ENCODE results near the gene DMD.
"Not testable (repeated sequence)": the region's sequence is repeated elsewhere in the genome, so short reads cannot be mapped to it uniquely, and the experiment has no call there.

The DMD gene

DNA sequence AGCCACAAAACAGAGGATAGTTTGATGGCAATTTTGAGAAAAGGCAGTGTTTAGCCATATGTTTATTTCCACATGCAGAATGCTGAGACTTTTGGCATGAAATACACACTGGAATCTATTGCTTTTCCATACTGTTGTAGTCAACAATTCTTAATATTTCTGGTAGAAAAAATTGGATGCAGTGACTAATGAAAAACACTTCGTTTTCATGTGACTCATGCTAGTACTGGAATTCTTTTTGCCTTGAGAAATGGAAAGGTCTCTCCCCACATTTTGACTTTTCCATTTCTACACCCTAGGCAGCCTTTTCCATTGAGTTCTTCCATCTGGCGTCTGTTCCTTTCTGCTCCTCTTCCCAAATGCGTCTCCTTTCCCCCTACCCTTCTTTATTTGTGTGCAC lies 1714.3 kb downstream of the DMD start:
- H3K27ac ChIP-seq, result no peak overlapping the region

DNA sequence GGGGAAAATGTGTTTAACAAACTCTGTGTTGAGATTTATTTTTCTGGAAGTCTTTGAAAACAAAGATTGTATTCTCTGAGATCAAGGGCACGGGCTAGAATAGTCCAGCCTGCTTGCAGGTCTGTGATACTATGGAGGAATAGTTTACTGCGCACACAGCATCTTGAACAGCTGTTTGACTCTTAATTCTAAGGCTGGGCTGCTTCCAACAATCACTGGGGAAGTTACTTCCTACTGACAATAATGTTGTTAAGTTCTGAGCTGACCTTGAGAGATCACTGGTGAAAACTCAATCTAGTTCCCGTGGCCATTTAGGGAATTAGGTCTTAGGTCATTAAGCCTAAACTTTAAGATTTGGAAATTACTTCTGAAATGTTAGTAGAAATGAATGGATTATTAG lies 1723.4 kb downstream of the DMD start:
- TF ChIP-seq, protein P1, sequence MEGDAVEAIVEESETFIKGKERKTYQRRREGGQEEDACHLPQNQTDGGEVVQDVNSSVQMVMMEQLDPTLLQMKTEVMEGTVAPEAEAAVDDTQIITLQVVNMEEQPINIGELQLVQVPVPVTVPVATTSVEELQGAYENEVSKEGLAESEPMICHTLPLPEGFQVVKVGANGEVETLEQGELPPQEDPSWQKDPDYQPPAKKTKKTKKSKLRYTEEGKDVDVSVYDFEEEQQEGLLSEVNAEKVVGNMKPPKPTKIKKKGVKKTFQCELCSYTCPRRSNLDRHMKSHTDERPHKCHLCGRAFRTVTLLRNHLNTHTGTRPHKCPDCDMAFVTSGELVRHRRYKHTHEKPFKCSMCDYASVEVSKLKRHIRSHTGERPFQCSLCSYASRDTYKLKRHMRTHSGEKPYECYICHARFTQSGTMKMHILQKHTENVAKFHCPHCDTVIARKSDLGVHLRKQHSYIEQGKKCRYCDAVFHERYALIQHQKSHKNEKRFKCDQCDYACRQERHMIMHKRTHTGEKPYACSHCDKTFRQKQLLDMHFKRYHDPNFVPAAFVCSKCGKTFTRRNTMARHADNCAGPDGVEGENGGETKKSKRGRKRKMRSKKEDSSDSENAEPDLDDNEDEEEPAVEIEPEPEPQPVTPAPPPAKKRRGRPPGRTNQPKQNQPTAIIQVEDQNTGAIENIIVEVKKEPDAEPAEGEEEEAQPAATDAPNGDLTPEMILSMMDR (conservative IDR thresholded peaks at IDR 0.05), result no peak
- no peak for TF ChIP-seq ZFX (IDR thresholded peaks at IDR 0.05)
- no peak overlapping the region for H3K27ac ChIP-seq

More for the DNA sequence above, 1714.3 kb downstream of the DMD start:
- no peak for TF ChIP-seq ZFX (IDR thresholded peaks at IDR 0.05)

DNA sequence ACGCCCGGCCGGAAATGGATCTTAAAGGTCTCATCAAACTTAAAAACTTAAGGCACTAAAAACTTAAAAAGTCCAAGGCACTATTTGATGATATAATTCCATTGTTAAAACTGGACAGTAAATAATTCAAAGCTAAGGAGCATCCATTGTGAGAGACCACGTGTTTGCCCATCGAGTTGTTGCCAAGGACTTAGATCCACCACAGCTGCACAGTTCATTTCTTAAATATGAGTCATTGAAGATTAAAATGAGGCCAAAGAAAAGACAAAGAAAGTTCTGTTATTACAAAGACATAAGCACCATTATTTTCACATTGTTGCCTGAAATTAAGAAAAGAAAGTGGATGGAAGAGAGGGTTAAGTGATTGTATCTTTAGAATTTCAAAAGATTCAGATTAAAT lies 1728.0 kb downstream of the DMD start:
- TF ChIP-seq, protein P1 (conservative IDR thresholded peaks at IDR 0.05), result no peak
- no peak for TF ChIP-seq ZFX (IDR thresholded peaks at IDR 0.05)
- no peak overlapping the region for H3K27ac ChIP-seq

DNA sequence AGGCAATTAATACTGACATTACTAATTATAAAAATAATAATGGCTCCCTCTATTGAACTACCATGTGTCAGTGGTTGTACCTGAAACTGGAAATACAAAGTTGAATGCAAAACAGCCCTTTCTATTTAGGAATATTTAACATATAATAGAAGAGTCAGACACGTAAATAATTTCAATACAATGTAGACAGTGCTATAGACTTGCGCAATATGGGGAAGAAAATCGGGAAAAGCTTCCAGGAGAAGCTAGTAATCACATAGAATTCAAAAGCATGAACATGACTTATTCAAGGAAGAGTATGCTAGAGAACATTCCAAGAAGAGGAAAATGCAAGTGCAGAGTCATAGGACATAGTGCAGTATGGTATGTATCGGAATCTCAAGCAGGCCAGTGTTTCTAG lies 1730.7 kb downstream of the DMD start:
- TF ChIP-seq, protein P1 (conservative IDR thresholded peaks at IDR 0.05), result no peak
- TF ChIP-seq ZFX (IDR thresholded peaks at IDR 0.05), result no peak
- no peak overlapping the region for H3K27ac ChIP-seq

DNA sequence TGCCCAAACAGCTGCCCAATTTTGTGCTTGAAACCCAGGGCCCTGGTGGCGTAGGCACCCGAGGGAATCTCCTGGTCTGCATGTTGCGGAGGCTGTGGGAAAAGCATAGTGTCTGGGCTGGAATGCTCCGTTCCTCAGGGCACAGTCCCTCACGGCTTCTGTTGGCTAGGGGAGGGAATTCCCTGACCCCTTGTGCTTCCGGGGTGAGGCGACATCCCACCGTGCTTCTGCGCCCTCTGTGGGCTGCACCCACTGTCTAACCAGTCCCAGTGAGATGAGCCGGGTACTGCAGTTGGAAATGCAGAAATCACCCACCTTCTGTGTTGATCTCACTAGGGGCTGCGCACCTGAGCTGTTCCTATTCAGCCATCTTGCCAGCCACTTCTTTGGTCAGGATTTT lies 1740.1 kb downstream of the DMD start:
- TF ChIP-seq ZFX (IDR thresholded peaks at IDR 0.05), result no peak
- TF ChIP-seq, protein P1 (conservative IDR thresholded peaks at IDR 0.05), result no peak
- H3K27ac ChIP-seq, result no peak overlapping the region

DNA sequence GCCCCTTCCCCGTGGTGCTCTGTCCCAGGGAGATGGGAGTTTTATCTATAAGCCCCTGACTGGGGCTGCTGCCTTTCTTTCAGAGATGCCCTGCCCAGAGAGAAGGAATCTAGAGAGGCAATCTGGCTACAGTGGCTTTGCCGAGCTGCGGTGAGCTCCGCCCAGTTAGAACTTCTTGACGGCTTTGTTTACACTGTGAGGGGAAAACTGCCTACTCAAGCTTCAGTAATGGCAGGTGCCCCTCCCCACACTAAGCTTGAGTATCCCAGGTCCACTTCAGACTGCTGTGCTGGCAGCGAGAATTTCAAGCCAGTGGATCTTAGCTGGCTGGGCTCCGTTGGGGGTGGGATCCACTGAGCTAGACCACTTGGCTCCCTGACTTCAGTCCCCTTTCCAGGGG lies 1740.6 kb downstream of the DMD start:
- H3K27ac ChIP-seq, result not testable (repeated sequence)

DNA sequence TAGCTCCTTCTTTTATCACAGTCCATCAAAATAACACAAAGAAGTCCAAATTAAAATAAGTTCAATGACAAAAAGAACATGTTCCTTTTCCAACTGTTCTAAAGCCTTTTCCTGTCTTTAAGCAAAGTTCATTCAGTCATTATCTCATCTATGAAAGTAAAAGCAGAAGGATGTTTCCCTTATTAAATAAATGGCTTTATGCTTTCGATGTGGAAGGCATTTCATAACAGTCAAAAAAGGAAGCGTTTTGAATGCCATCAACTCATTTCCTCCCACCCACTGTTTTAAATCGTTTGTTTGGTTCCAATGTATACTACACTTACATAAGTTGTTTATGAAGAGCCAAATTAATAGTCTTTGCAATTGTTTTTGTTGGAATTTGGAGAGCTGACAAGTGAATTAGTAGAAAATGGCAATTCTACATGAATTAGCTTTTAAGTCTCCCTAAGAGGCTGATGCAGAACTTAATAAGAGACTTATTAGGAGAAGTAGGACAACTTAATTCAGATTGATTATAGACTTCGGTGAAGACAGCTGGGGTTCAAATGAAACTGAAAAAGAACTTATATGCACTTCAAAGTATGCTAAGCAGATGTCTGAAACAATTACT lies 1746.9 kb downstream of the DMD start:
- H3K27ac ChIP-seq, result no peak overlapping the region
- TF ChIP-seq, protein P1 (conservative IDR thresholded peaks at IDR 0.05), result no peak
- TF ChIP-seq ZFX (IDR thresholded peaks at IDR 0.05), result no peak

DNA sequence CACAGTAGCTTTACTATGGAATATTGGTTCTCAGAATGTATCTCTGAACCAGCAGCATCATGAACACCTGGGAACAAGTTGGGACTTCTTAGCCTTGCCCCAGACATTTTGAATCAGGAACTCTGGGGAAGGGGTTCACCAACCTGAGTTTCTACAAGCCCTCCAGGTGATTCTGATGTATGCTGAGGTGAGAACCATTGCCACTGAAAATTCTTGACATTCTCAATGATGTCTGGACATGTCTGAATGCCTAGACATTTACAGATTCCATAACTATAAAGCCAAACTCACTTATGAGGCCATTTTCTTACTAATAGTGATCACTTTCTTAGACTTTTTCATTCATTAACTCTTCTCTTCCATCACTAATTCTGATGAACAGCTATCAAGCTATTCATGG lies 1750.1 kb downstream of the DMD start:
- H3K27ac ChIP-seq, result no peak overlapping the region
- TF ChIP-seq ZFX (IDR thresholded peaks at IDR 0.05), result no peak
- TF ChIP-seq, protein P1 (conservative IDR thresholded peaks at IDR 0.05), result no peak

Measured in C4-2B (cell line).